ENCODE results near the gene MACROD2.
A peak's percentile ranks its signal among the peaks of the same experiment; 100 is the strongest.

Gene MACROD2

GRCh38 chr20:14478126-14478525 lies 482.8 kb downstream of the MACROD2 start:
- DNase-seq (ENCODE audit: extremely low read depth, low read depth) = no peak
- no peak for TF ChIP-seq CTCF (IDR thresholded peaks at IDR 0.05; ENCODE audit: low read depth, low read length)

- no peak for TF ChIP-seq CTCF (IDR thresholded peaks at IDR 0.05; ENCODE audit: low read depth, low read length)
- peak; percentile 18 for DNase-seq (ENCODE audit: extremely low read depth, low read depth)
Measured at GRCh38 chr20:14481863-14482262, 486.5 kb downstream of the MACROD2 start.

GRCh38 chr20:14488212-14488611 lies 492.9 kb downstream of the MACROD2 start:
- TF ChIP-seq CTCF (IDR thresholded peaks at IDR 0.05; ENCODE audit: low read depth, low read length) = no peak
- DNase-seq (ENCODE audit: extremely low read depth, low read depth) = no peak

GRCh38 chr20:14488756-14489479 lies 493.6 kb downstream of the MACROD2 start:
- TF ChIP-seq CTCF (IDR thresholded peaks at IDR 0.05; ENCODE audit: low read depth, low read length) = no peak
- no peak for DNase-seq (ENCODE audit: extremely low read depth, low read depth)

GRCh38 chr20:14489544-14489943 lies 494.2 kb downstream of the MACROD2 start:
- no peak for TF ChIP-seq CTCF (IDR thresholded peaks at IDR 0.05; ENCODE audit: low read depth, low read length)
- DNase-seq (ENCODE audit: extremely low read depth, low read depth) = no peak

- DNase-seq (ENCODE audit: extremely low read depth, low read depth) = no peak
- no peak for TF ChIP-seq CTCF (IDR thresholded peaks at IDR 0.05; ENCODE audit: low read depth, low read length)
Measured at GRCh38 chr20:14491436-14491835, 496.1 kb downstream of the MACROD2 start.

GRCh38 chr20:14493408-14493807 lies 498.1 kb downstream of the MACROD2 start:
- DNase-seq (ENCODE audit: extremely low read depth, low read depth) = no peak
- TF ChIP-seq CTCF (IDR thresholded peaks at IDR 0.05; ENCODE audit: low read depth, low read length) = no peak

All from AG09319 (cell line).